Adipocyte (in vitro differentiated cells): ENCODE results near the gene MGAM2.

Experiments used
- DNase-seq: peaks from one replicate; pipeline ENCODE4 v3.0.0-alpha.2; 2015; ENCODE audit warnings: low read depth
- H3K27me3 ChIP-seq: replicated peaks from 2 replicates; pipeline ENCODE4 v1.7.0; 2013; ENCODE audit warnings: mild to moderate bottlenecking, low read length, moderate library complexity; ENCODE audit not compliant: control insufficient read depth, insufficient read depth
- H3K36me3 ChIP-seq: 2 replicates; pipeline ENCODE4 v1.7.0; 2013; ENCODE audit warnings: low read length, mild to moderate bottlenecking, moderate library complexity; ENCODE audit not compliant: control insufficient read depth, insufficient read depth, severe bottlenecking
- H3K4me1 ChIP-seq: 2 replicates; pipeline ENCODE4 v1.7.0; 2013; ENCODE audit warnings: mild to moderate bottlenecking, low read length, moderate library complexity; ENCODE audit not compliant: control insufficient read depth, insufficient read depth
- H3K4me3 ChIP-seq: 2 replicates; pipeline ENCODE4 v1.7.0; 2013; ENCODE audit warnings: mild to moderate bottlenecking, low read length, moderate library complexity
- H3K9ac ChIP-seq: 2 replicates; pipeline ENCODE4 v1.7.0; 2013; ENCODE audit warnings: mild to moderate bottlenecking, low read length, moderate library complexity
- H3K9me3 ChIP-seq: 2 replicates; pipeline ENCODE4 v1.7.0; 2013; ENCODE audit warnings: mild to moderate bottlenecking, low read length, moderate library complexity; ENCODE audit not compliant: control insufficient read depth

The MGAM2 gene

GRCh38 chr7:142150356-142150755 is 38.8 kb downstream of the MGAM2 start:
- H3K4me1 ChIP-seq: no peaks in the 10 kb centered on the region
- no peaks in the 10 kb centered on the region for H3K9me3 ChIP-seq
- H3K27me3 ChIP-seq: no peaks in the 10 kb centered on the region
- H3K4me3 ChIP-seq: no peak overlapping the region
- no peak for DNase-seq
- no peak overlapping the region for H3K9ac ChIP-seq
- H3K36me3 ChIP-seq: no peaks in the 10 kb centered on the region

- Histone ChIP-seq H3K9me3 (no peaks in the 10 kb centered on the region), H3K36me3 (no peaks in the 10 kb centered on the region), H3K27me3 (no peaks in the 10 kb centered on the region), H3K4me3 (no peak overlapping the region), H3K9ac (no peak overlapping the region), H3K4me1 (no peaks in the 10 kb centered on the region)
- no peak for DNase-seq
Observed at GRCh38 chr7:142150869-142151268, 39.4 kb downstream of the MGAM2 start.

GRCh38 chr7:142152076-142152475 is 40.6 kb downstream of the MGAM2 start:
- no peaks in the 10 kb centered on the region for H3K27me3 ChIP-seq
- no peak overlapping the region for H3K4me3 ChIP-seq
- H3K36me3 ChIP-seq: no peaks in the 10 kb centered on the region
- no peaks in the 10 kb centered on the region for H3K4me1 ChIP-seq
- no peak overlapping the region for H3K9ac ChIP-seq
- DNase-seq: no peak
- no peaks in the 10 kb centered on the region for H3K9me3 ChIP-seq

GRCh38 chr7:142153400-142153799 is 41.9 kb downstream of the MGAM2 start:
- DNase-seq: peak; percentile 24
- Histone ChIP-seq H3K36me3 (no peaks in the 10 kb centered on the region), H3K9ac (no peak overlapping the region)

GRCh38 chr7:142158736-142159496 is 47.4 kb downstream of the MGAM2 start:
- no peak for DNase-seq
- no peak overlapping the region for H3K9ac ChIP-seq
- H3K27me3 ChIP-seq: no peaks in the 10 kb centered on the region
- no peaks in the 10 kb centered on the region for H3K36me3 ChIP-seq
- H3K4me1 ChIP-seq: no peaks in the 10 kb centered on the region
- H3K9me3 ChIP-seq: no peaks in the 10 kb centered on the region
- H3K4me3 ChIP-seq: no peak overlapping the region

More at GRCh38 chr7:142153400-142153799, 41.9 kb downstream of the MGAM2 start:
- H3K4me3 ChIP-seq: no peak overlapping the region
- H3K27me3 ChIP-seq: no peaks in the 10 kb centered on the region
- no peaks in the 10 kb centered on the region for H3K4me1 ChIP-seq
- H3K9me3 ChIP-seq: no peaks in the 10 kb centered on the region

GRCh38 chr7:142161921-142162320 is 50.4 kb downstream of the MGAM2 start:
- Histone ChIP-seq H3K4me1 (no peaks in the 10 kb centered on the region), H3K4me3 (no peak overlapping the region), H3K36me3 (no peaks in the 10 kb centered on the region), H3K9ac (no peak overlapping the region), H3K9me3 (no peaks in the 10 kb centered on the region), H3K27me3 (no peaks in the 10 kb centered on the region)
- no peak for DNase-seq

GRCh38 chr7:142168746-142169145 is 57.2 kb downstream of the MGAM2 start:
- H3K9ac ChIP-seq: no peak overlapping the region
- H3K9me3 ChIP-seq: no peaks in the 10 kb centered on the region
- peak; percentile 38 for DNase-seq
- no peaks in the 10 kb centered on the region for H3K27me3 ChIP-seq
- no peak overlapping the region for H3K4me3 ChIP-seq
- no peaks in the 10 kb centered on the region for H3K4me1 ChIP-seq
- no peaks in the 10 kb centered on the region for H3K36me3 ChIP-seq

GRCh38 chr7:142172932-142173331 is 61.4 kb downstream of the MGAM2 start:
- H3K27me3 ChIP-seq: no peaks in the 10 kb centered on the region

GRCh38 chr7:142174441-142174840 is 62.9 kb downstream of the MGAM2 start:
- Histone ChIP-seq H3K27me3 (no peaks in the 10 kb centered on the region), H3K4me3 (no peak overlapping the region), H3K9me3 (no peaks in the 10 kb centered on the region), H3K4me1 (no peaks in the 10 kb centered on the region), H3K9ac (no peak overlapping the region), H3K36me3 (no peaks in the 10 kb centered on the region)
- DNase-seq: no peak

More at GRCh38 chr7:142172932-142173331, 61.4 kb downstream of the MGAM2 start:
- Histone ChIP-seq H3K4me3 (no peak overlapping the region), H3K9ac (no peak overlapping the region), H3K4me1 (no peaks in the 10 kb centered on the region), H3K36me3 (no peaks in the 10 kb centered on the region), H3K9me3 (no peaks in the 10 kb centered on the region)
- no peak for DNase-seq

- Histone ChIP-seq H3K4me1 (no peaks in the 10 kb centered on the region), H3K9me3 (no peaks in the 10 kb centered on the region), H3K27me3 (no peaks in the 10 kb centered on the region), H3K36me3 (no peaks in the 10 kb centered on the region), H3K4me3 (no peak overlapping the region), H3K9ac (no peak overlapping the region)
- DNase-seq: no peak
Observed at GRCh38 chr7:142175594-142175993, 64.1 kb downstream of the MGAM2 start.

- Histone ChIP-seq H3K4me3 (no peak overlapping the region), H3K9ac (no peak overlapping the region), H3K36me3 (no peaks in the 10 kb centered on the region), H3K27me3 (no peaks in the 10 kb centered on the region), H3K9me3 (no peaks in the 10 kb centered on the region), H3K4me1 (no peaks in the 10 kb centered on the region)
- DNase-seq: peak; percentile 59
Observed at GRCh38 chr7:142176901-142177300, 65.4 kb downstream of the MGAM2 start.

GRCh38 chr7:142177869-142178268 is 66.4 kb downstream of the MGAM2 start:
- H3K4me1 ChIP-seq: no peaks in the 10 kb centered on the region
- no peaks in the 10 kb centered on the region for H3K36me3 ChIP-seq
- no peak overlapping the region for H3K9ac ChIP-seq
- H3K4me3 ChIP-seq: no peak overlapping the region
- peak; percentile 52 for DNase-seq
- H3K9me3 ChIP-seq: no peaks in the 10 kb centered on the region
- H3K27me3 ChIP-seq: no peaks in the 10 kb centered on the region
